Hippocampal formation (tissue), 2 donors: ENCODE results near the gene MFSD11.
"Not testable (repeated sequence)": the region's sequence is repeated elsewhere in the genome, so short reads cannot be mapped to it uniquely, and the experiment has no call there.

Experiments
- DNase-seq, 2 donors: peaks; one replicate each; lab custom pipeline; 2025; lab: John Stamatoyannopoulos, UW

MFSD11 gene

DNA sequence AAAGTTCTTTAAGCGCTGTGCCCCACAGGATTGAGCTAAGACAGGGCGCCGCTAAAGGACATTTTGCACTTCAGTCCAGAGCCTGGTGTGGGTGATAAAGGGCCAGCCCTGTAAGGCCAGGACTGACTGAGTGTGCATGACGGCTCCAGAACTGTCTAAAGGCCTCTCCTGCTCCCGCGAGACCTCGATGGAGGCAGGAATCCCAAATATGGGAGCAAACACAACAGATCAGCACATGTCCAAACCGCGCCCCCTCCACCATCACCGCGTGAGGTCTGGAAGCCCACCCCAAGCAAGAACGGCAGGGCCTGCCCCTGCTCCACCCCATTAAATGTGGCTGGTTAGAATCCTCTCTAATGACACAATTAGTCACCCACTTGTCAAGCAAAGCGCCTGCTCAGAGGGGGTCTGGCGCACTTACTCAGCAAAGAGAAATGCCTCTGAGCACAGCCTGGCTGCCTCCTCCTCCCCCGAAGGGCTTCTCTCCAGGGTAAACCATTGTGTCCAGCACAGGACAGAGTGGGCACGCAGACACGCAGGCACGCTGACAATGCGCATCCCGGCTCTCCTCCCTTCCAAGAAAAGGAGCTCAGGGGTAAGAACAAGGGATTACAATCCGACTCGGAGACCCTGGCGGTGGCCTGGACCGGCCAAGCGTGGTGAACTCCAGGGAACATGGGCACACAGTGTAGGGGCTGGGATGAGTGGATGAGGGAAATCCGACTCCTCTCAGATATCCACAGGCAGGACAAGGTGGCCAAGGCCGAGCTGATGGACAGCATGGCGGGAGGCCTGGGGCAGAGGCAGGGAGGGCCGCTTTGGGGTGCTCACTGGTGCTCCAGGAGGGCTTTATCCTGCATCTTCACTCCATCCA lies 28.6 kb upstream of the MFSD11 start:
- no peak for DNase-seq

DNA sequence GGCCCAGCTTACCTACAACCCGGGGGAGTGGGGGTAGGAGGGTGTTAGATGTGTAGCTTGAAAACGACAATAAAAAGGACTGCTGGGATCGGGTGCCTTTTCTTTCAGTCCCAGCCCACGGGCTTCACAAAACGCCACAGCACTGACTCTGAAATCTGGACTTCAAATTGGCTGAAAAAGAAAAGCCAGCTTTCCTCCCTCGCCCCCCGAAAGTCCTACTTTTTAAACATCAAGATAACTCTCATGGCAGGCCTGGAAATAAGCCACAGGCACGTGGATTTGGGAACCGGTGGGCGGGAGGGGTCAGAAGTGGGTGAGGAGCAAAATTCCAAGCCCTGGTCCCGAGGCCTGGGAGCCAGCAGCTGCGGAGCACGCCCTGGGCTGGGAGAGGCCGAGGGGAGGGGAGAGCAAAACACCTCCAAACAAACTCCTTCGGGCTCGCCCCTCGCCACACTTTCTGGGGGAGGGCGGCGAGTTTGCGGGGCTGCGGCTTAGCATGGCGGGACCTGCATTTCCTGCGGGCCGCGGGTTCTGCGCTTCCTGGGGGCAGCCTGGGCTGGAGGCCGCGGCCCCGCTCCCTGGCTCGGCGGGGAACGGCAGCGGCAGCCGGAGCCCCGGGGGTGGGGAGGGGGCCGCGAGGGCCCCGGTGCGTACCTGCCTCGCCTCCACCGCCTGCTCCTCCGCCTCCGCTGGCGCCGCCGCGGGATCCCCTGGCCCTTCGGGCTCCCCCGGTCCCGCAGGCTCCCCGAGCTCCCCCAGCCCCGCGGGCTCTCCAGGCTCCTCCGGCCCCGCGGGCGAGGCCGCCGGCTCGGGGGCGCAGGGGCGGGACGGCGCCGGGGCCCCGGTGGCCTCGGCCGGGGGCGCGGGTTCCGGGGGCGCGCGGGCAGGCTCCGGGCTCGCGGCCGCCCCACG lies 27.7 kb upstream of the MFSD11 start:
- not testable (repeated sequence) for DNase-seq

DNA sequence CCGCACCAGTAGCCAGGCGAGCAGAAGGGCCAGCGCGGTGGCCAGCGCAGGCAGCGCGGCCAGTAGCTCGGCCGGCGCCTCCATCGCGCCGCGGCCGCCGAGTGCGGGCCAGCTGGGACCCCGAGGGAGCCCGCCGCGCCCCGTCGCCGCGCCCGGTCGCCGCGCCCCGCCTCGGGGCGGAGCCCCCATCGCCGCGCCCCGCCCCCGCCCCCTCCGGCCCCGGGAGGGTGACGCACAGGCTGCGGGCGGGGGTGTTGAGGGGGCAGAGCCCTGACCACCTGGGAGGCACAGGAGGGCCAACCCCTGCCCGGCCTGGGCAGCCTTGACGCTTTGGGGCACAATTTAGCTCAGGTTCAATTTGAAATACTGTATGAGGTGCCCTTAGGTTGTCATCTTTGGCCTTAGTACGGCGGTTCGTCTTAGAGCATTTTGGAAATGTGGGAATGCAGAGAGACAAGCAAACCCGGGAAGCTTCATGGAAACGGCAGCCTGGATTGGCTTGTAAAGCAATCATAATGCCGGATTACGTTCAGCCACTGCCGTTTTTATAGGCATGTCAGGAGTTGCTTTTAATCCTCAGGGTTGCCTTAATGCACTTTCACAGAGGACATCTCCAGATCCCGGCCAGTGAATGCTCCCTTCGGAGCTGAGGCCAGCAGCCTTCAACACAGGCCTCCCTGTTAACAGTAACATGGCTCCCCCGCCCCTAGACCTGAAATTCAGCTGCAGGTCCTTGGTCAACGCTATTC lies 26.9 kb upstream of the MFSD11 start, which contains the start of gene MXRA7:
Gene MXRA7 (minus strand): TSS at position 103 of the 749 bp plus-strand sequence. CDS start 19 bp downstream, at position 84.
- DNase-seq = peak; percentile 64 to 67

DNA sequence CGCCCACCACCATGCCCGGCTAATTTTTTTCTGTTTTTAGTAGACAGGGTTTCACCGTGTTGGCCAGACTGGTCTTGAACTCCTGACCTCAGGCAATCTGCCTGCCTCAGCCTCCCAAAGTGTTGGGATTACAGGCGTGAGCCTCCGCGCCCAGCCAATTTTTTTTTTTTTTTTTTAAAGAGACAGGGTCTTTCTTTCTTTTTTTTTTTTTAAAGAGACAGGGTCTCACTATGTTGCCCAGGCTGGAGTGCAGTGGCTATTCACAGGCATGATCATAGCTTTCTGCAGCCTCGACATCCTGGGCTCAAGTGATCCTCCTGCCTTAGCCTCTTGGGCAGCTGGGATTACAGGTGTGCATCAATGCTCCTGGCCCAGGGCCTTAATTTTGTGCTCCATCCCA lies 25.6 kb upstream of the MFSD11 start:
- not testable (repeated sequence) for DNase-seq

DNA sequence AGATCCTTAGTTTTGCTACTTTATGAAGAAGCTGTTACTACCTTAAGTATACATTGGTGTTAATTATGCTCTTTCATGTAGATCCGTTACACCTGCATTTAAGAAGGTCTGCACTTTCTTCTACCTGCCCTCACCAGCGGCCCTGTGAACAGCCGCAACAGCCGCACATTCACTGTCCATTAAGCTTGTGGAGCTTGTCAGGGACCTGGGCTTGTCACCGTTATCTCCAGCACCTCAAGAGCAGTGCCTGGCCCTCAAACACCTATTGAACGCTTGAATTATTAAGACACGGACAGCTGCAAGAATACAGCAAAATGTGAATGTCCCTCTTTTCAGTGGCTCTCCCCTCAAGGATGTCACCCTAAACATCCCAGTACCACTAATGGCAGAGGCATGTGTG lies 24.2 kb upstream of the MFSD11 start:
- DNase-seq = no peak

DNA sequence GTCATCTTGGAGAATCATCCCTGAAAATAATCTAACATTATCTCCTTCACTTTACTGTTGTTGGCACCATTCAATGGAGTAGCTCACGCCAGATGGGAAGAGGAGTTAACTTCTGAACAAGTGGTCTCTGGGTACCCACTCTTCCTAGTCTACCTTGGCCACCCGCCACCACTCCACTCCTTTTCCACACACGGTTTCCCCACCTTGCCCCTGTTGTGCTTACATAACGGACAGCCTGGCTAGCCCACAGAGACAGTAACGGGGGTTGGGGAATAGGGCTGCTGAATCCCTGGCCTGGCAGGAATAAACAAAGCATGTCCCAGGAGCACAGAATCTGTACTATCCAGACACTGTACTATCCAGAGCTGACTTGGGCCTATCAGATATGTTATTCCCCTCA lies 23.6 kb upstream of the MFSD11 start:
- no peak for DNase-seq

DNA sequence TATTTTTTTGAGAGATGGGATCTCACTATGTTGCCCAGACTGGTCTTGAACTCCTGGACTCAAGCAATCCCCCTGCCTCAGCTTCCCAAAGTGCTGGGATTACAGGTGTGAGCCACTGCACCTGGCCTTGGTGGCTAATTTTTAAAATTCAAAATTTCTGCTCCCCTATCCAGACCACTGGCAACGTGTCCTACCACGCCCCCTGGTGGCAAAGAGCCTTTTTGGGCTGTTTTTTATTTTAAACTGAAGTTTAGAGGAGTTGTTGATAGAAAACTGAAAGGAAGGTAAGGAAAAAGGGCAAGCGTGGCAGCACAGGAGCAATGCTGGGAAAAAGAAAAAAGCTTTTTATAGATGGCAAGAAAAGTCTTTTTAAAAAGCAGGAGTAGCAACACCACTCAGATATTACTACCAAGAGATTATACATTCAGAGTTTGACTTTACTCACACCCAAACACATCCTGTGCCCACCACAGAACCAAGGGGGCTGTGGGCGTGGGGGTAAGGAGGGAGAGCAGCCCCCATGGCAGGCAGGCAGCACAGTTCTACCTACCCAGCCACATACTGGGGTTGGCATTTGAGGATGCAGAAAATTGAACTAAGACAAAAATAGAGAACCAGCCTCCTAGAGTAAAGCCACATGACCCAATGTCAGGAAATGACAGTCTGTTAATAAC lies 23.0 kb upstream of the MFSD11 start:
- DNase-seq = peak in 1 of 2 donors; percentile 41

DNA sequence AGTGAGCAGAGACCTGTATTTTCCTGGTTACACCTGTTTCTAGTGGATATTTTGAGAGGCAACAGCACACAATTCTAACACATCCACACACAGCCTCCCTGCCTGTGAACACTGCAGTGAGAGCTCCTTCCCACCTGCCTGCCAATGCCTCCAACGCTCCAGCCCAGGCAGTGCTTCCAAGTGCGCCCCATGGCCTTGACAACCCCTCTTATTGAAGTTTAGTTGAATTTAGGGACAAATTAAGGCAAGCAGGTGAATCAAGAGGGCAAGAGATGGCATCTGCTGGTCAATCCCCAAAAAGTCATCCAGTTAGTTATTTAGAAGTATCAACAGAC lies 22.5 kb upstream of the MFSD11 start:
- DNase-seq = no peak

DNA sequence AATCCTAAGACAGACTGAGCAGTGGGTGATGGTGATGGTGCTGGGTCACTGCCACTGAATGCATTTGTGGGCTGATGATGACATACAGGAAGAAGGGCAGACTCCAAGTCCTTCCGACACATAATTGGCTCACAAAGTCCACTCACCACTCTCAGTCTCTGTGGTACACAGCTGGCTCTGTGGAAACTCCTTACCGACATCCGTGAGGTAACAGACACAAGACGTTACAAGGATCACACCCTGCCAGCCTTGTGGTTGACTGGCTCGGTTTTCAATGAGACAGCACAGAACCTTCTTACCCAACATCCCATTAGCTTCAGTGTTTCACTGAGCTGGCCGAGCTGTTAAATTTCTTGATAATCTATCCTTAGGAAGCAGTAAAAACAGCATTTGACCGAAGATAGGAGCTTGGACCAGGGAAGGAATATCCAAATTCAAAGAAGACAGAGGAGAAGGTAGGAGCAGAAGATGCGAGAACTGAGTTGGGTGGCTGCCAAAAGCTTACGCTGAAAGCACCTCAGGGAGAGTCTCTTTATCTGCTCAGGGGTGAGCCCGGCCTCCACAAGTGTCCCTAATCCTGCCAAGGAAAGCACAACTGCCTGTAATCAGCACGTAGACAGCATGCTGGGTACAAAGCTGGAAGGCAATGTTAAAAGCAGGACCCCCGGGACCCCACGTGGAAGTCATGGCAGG lies 21.6 kb upstream of the MFSD11 start:
- DNase-seq = no peak

DNA sequence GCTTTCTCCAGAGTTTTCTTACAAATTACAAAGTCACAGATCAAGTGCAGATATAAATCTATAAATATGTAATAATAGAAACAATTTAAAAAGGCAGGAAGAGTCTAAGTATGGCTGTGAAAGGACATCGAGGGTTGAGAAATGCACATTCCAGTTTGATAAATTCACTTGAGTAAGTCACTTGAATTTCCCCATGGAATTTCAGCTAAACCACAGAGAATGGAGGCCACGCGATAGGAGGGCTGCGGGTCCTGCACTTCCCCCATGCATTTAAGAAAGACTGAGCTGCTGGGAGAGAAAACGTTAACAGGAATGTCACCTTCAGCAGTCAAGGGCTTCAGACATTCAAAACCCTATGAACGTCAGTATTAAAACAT lies 21.1 kb upstream of the MFSD11 start:
- DNase-seq = no peak

DNA sequence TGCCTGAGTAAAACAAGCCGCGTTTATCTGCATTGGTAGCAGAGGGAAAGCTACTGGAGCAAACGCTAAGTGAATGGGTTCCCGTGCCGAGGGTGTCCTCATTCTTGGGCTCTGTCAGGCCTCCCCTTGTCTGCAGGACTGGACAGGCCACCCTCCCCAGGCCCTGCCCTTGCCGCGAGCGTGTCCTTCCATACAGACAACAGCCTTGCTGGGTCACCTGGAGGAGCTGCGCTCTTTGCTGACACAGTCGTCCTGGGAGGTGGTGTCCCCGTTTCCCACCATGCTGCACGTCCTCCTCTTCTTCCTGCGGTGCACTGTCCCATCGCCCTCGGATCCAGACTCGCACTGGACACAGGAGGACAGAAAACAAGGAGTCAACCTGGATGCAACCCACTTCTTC lies 19.4 kb upstream of the MFSD11 start:
- no peak for DNase-seq

DNA sequence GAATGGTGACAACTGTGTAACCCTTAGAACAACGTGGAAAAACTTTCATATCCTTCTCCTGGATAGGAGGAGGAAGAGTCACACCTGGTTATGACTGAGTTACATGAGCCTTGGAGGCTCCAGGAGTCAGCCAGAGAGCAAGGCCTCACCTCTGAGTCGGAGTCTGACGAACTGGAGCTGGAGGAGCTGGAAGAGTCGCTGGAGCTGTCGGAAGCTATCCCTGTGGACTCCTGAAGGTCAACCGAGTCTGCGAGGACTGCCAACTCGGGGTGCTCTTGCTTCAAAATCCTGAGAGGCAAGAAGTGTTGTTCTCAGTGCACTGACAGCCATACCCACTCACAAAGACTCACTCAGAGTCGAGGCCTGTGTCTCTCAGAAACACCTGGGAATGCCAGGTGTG lies 17.7 kb upstream of the MFSD11 start:
- DNase-seq = no peak

DNA sequence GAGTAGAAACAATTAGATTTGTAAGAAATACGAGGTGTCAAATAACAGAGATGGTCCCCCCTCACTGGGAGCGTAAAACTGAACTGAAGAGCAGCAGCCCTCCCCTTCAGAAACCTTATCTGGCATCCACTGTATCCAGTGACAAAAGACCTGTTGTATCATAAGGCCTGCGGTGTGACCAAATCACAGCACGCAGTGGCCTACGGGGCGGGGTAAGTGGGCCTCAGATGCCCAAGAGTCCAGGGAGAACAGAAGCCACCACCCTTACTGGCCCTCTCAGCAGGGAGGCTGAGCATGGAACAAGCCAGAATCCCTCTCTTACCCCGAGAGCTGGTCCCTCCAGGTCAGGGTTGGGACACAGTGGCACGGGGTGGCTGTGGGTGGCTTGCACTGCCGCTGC lies 17.0 kb upstream of the MFSD11 start:
- no peak for DNase-seq

DNA sequence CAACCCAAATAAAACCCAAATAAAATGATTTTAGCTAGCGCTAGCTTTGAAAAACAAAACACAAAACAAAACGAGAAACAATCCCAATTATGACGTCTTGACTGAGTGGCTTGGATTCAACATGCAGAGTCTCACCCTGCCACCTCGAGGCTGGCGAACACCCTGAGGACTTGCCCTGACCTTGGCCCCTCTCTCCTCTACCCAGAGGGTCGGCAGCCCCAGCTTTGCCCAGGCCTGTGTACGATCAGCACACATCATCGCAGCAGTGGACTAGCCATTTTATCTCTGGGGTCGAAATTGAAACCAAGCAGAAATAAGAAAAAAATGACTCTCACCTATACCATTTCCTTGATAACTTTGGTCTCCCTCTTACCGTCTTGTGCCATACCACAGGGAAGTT lies 16.5 kb upstream of the MFSD11 start:
- no peak for DNase-seq

DNA sequence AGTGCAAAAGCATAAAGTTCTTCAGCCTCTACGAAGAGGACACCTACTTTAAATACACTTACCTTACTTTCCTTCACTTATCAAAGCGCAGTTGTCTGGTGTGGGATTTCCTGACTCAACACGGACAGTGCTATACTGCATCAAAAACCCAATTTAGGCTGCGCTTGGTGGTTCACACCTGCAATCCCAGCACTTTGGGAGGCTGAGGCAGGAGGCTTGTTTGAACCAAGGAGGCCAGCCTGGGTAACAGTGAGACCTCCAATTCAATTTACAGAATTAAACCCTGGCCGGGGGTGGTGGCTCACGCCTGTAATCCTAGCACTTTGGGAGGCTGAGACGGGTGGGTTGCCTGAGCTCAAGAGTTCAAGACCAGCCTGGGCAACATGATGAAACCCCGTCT lies 15.6 kb upstream of the MFSD11 start:
- DNase-seq = no peak

DNA sequence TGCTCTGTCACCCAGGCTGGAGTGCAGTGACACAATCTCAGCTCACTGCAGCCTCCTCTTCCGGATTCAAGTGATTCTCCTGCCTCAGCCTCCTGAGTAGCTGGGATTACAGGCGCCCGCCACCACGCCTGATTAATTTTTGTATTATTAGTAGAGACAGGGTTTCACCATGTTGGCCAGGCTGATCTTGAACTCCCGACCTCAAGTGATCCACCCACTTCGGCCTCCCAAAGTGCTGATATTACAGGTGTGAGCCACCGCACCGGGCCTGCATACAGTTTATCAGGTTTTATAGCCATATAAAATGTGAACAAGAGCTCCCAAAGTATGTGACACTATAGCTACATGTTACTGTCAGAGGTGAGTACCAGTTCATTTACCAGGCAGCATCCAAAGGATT lies 14.9 kb upstream of the MFSD11 start:
- DNase-seq = not testable (repeated sequence)

DNA sequence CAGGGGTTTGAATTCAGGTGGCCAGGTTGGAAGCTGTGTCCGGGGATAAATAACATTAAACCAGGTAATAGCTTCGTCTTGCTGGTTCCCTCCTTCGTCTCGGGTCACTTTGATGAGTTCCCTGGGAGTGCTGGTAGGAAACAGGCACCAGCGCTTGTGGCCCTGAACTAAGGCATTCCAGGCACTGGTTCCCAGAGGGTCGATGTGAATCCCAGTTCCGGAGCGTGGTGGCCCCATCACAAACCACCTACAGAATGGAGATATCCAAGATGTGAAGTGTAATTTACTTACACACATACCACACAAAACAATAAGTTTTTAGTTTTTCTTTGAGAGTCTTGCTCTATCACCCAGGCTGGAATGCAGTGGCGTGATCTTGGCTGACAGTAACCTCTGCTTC lies 14.1 kb upstream of the MFSD11 start:
- no peak for DNase-seq

DNA sequence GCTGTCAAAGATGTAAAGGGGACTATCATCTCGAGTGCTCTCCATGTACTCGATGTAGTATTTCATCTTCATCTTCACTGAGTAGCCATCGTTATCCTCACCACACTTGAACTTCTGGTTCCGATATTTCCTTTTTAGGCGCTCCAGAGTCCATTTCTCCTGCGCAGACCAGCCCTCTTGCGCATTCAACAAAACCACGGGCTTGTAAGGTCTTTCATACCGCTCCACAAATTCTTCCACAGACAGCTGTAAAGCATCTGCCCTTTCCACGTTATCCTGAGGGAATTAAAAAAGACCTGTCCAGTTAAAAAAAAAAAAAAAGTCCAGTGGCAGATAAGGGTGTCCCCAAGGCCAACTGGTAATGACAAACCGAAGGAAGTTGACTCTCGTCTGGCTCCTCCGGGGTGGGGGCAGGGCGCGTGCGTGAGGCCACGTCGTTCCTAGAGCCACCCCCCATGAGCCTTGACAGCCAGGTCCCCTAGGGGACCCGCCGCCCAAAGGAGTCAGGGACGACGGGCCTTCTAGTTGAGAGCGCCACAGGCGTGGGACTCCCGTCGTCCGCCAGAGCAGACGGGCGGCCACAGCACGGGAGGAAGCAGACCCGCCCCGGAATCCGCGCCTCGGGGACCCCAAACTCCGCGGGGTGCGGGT lies 12.2 kb upstream of the MFSD11 start:
- DNase-seq = peak in 1 of 2 donors; percentile 16

DNA sequence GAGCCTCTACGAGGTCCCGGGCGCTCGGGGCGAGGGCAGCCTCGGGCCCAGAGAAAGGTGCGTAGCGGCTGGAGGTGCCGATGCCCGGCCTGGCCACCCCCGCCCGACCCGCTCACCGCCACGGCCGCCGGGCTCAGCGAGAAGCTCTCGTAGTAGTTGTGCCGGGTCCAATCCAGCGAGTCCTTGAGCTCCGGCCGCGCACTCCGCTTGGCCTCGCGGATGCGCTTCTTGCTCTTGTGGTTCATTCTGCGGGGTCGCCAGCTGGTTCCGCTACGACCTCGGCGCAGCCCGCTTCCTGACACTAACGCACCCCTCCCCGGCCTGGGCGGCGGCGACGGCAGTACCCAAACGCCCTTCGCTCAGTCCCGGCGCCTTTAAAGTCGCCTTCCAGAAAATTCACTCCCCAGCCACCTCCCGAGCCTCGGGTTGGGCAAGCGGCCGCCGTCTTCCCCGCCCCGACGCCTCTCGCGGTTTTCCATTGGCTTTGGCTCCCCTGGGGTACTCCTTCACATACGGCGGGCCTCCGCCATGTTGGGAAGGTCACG lies 11.6 kb upstream of the MFSD11 start, which contains the start of gene JMJD6:
Gene JMJD6 (minus strand): TSS at position 376 of the 545 bp plus-strand sequence. CDS start 131 bp downstream, at position 245.
- peak; percentile 94 to 96 for DNase-seq
